Fibroblast of peridontal ligament (primary cell): ENCODE results near the gene RASSF5.
"Not testable (repeated sequence)": the region's sequence is repeated elsewhere in the genome, so short reads cannot be mapped to it uniquely, and the experiment has no call there.

ENCODE experiments used
- DNase-seq: peaks from one replicate; pipeline ENCODE4 v3.0.0-alpha.2; 2010; ENCODE audit errors: extremely low read depth

The RASSF5 gene

DNA sequence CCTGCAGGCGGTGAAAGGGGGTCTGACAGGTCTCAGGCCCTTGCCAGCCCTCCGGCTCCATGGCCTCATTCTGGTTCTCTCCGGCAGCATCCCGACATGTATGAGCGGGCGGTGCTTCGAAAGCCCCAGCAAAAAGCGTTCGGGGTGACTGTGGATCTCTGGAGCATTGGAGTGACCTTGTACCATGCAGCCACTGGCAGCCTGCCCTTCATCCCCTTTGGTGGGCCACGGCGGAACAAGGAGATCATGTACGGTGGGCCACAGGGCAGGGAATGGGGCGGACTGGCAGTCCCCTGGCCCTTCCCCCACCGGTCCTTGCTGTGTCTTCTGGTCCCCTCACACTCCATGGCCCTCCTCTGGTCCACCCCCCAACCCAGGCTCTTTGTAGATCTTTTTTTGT, 30.7 kb upstream of the RASSF5 start:
- no peak for DNase-seq

DNA sequence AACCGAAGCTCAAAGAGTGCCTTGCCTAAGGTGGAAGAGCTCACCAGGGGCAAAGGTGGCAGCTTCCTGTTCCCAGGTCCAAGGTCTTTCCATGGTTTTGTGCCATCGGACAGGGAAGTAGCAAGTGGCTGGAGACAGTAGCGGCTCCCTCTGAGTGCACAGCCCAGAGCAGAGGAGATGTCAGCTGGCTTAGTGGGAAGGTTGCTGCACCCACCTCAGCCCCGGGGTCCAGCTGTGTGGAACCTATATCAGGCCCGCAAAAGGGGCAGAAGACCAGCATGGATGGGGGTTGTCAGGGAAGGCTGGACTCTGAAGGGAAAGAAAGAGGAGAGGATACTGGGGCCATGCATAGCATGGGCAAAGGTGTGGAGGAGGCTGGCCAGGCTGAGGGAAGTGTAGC, 30.2 kb upstream of the RASSF5 start:
- DNase-seq = no peak

DNA sequence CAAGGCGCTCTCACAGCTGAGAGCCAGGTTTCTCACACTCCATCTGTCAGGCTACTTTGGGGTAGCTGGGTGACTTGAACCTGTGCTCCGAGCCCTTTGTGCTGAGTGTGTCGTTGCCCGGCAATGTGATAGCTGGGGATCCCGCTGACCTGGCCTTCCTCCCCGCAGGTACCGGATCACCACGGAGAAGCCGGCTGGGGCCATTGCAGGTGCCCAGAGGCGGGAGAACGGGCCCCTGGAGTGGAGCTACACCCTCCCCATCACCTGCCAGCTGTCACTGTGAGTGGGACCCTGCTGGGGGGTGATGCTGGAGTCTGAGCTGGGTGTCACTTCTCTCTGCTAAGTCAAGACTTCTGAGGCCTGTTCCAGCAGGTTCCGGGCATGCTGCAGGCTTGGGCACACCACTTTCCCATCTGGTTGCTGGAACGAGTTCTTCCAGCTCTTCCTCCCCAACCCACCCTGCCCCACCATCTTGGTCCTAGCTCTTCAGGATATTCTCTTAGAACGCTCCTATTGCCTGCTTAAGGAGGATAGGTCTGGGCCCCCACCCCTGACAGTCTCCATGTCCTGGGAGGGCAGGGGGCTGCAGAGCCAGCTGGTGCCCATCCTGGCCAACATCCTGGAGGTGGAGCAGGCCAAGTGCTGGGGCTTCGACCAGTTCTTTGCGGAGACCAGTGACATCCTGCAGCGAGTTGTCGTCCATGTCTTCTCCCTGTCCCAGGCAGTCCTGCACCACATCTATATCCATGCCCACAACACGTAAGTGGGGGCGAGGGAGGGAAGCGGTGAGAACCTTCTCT, 29.6 kb upstream of the RASSF5 start:
- DNase-seq = no peak

DNA sequence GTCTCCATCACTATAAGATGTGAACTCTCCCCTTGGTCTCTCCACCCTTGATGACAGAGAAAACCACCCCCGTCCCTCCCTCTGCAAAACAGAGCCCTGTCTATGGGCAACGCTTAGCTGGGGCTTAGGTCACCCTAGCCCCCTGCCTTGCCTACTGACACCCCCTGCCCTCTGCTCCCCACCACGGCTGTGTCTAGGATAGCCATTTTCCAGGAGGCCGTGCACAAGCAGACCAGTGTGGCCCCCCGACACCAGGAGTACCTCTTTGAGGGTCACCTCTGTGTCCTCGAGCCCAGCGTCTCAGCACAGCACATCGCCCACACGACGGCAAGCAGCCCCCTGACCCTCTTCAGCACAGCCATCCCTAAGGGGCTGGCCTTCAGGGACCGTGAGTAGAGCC, 28.6 kb upstream of the RASSF5 start:
- no peak for DNase-seq

DNA sequence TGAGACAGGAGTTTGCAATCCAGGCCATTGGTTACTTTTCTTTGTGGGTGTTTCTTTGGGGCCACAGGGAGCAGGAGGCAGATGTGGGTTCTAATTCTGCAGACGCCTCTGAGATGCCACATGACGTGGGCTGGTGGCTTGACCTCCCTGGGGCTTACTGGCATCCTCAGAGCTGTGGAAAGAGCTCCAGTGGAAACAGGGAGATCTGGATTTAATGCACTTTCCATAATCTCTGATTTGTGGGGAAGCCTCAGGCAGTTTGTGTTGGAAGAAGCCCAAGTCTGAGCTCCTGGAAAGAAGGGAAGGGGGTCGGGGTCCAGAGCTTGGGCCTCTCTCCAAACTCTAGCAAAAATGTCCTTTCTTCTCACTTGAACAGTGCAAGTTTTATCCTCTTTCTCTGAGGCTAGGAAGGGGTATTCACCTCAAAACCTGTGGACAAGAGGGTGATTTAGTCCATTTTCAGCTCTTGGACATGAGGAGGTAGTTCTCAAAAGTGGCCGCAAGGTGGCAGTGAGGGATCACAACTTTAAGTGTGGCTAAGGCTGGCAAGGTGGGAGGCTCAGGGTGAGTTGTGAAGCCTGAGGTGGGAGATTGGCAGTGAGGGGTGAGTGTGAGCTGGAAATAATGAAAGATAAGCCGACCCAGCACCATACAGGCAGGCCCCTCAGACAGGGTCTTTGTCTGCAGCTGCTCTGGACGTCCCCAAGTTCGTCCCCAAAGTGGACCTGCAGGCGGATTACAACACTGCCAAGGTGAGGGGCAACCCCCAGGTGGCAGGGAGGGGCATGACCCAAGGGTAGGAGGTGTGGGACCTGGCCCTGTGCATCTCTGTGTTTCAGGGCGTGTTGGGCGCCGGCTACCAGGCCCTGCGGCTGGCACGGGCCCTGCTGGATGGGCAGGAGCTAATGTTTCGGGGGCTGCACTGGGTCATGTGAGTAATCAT, 27.9 kb upstream of the RASSF5 start:
- DNase-seq = peak; percentile 87

DNA sequence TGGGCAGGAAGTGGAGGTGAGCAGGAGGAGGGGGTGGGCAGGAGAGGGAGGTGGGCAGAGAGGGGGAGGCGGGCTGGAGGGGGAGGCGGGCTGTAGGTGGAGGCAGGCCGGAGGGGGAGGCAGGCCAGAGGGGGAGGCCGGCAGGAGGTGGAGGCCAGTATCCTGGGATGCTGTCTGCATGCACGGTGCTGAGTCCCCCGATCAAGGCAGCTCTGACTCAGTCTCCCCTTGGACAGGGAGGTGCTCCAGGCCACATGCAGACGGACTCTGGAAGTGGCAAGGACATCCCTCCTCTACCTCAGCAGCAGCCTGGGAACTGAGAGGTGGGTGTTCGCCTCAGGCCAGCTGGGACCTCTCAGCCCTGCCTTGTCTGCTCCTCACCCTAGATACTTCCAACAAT, 27.1 kb upstream of the RASSF5 start:
- DNase-seq = no peak

DNA sequence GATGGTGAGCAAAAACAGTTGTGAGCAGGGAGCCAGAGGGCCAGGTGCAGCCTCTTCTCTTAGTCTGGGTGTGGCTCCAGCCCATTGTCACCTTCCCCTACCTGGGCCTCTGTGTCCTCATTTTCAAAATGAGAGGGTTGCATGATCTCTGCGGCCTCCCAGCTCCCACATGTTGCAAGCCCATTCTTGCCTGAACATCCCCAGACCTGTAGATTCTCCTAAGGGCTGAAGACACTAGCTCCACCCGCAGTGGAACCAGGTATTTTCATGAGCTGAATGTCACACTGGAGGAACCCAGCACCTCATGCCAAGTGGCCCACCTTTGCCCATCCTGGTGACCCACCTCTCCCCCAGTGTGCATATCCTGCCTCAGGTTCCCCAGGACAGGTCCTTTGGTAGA, 24.7 kb upstream of the RASSF5 start:
- no peak for DNase-seq

DNA sequence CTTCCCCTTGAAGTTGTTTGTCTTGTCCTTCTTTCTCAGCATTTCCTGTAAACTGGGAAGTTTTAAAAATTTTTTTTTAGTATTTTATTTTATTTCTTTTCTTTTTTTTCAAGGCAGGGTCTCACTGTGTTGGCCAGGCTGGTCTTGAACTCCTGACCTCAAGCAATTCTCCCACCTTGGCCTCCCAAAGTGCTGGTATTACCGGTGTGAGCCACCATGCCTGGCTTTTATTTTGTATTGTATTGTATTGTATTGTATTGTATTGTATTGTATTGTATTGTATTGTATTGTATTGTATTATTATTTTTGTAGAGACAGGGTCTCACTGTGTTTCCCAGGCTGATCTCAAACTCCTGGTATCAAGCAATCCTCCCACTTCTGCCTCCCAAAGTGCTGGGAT, 23.5 kb upstream of the RASSF5 start:
- not testable (repeated sequence) for DNase-seq

DNA sequence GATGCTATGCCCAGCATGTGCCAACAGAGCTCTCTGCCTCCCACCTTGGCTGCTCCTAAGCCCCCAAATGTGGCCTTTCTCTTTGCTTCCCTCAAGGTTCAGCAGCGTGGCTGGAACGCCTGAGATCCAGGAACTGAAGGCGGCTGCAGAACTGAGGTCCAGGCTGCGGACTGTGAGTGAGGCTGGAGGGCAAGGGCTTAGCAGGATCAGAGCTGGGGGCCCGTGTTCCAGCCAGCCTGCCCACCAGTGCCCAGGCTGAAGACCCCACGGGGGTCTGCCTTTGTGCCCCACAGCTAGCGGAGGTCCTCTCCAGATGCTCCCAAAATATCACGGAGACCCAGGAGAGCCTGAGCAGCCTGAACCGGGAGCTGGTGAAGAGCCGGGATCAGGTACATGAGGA, 22.4 kb upstream of the RASSF5 start:
- no peak for DNase-seq

GRCh38 chr1:206486995-206487788, 20.1 kb upstream of the RASSF5 start:
- DNase-seq = no peak

GRCh38 chr1:206487970-206488369, 19.4 kb upstream of the RASSF5 start:
- no peak for DNase-seq

- DNase-seq = no peak
Measured at GRCh38 chr1:206488466-206488865, 18.9 kb upstream of the RASSF5 start.

- peak; percentile 70 for DNase-seq
Measured at GRCh38 chr1:206489980-206490770, 17.2 kb upstream of the RASSF5 start.

- DNase-seq = no peak
Measured at GRCh38 chr1:206490771-206491405, 16.4 kb upstream of the RASSF5 start.

GRCh38 chr1:206491616-206492015, 15.7 kb upstream of the RASSF5 start:
- DNase-seq = no peak

GRCh38 chr1:206492589-206492988, 14.7 kb upstream of the RASSF5 start:
- no peak for DNase-seq

DNA sequence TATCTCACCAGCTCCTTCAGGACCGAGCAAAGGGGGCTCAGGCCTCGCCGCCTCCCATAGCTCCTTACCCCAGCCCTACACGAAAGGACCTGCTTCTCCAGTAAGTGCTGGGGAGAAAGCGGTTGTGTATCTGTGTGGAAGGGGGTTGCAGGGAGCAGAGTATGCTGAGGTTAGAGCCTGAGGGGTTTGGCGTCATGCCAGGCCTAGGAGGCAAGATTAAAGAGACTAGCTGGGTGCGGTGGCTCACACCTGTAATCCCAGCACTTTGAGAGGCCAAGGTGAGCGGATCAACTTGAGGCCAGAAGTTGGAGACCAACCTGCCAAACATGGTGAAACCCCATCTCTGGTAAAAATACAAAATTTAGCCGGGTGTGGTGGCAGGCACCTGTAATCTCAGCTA, 14.1 kb upstream of the RASSF5 start:
- no peak for DNase-seq

GRCh38 chr1:206495011-206495461, 12.3 kb upstream of the RASSF5 start:
- DNase-seq = no peak

DNA sequence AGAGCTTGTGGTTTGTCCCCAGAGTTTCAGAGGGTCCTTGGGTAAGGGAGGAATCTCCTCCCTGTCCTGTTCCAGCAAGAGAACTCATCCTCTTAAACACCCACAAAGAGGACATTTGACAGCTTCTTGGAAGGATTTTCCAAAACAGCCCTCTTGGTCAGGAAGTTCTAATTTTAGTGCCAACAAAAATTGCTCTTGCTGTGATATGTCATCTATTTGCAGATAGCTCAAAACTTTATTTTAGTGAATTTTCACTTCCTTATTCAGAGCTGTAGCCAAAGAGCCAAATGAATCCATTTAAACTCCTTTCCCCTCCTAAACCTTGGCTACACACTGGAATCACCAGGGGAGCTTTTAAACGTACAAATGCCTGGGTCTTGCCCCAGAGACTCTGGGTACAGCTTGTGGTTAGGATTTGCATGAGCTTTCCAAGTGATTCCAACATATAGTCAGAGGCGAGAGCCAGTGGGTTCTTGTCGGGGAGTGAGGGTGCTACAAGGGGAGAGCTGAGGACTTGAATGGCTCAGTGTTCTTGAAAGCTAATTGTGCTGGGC, 11.8 kb upstream of the RASSF5 start:
- DNase-seq = peak; percentile 25

DNA sequence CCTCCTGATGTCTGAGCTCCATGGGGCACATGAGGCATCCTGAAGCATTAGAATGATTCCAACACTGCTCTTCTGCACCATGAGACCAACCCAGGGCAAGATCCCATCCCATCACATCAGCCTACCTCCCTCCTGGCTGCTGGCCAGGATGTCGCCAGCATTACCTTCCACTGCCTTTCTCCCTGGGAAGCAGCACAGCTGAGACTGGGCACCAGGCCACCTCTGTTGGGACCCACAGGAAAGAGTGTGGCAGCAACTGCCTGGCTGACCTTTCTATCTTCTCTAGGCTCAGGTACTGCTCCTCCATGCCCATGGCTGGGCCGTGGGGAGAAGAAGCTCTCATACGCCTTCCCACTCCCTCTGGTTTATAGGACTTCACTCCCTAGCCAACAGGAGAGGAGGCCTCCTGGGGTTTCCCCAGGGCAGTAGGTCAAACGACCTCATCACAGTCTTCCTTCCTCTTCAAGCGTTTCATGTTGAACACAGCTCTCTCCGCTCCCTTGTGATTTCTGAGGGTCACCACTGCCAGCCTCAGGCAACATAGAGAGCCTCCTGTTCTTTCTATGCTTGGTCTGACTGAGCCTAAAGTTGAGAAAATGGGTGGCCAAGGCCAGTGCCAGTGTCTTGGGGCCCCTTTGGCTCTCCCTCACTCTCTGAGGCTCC, 11.1 kb upstream of the RASSF5 start:
- DNase-seq = no peak
